22Rv1 (cell line): ENCODE data around the gene RSAD2.

Source experiments
- CTCF ChIP-seq: fragments of 450-650 bp; IDR thresholded peaks from 2 replicates; pipeline ENCODE4 v1.5.1; 2017; ENCODE audit warnings: mild to moderate bottlenecking
- ZFX ChIP-seq: fragments of 450-650 bp; IDR thresholded peaks from 2 replicates; pipeline ENCODE4 v1.6.1; 2017; ENCODE audit warnings: antibody characterized with exemption, borderline replicate concordance

- TF ChIP-seq CTCF (no peak), ZFX (no peak)
Observed at GRCh38 chr2:6943523-6943922, 65.9 kb downstream of the RSAD2 start.
